OCI-LY7 (cell line): ENCODE results near the gene ENPP7. TPM values are rescaled to one million over a fixed set of nuclear protein-coding genes. Genes with fewer than 3 reads are reported as not detected.

Experiments
- BruUV-seq: library from RNA; stranded (reverse); fragments of 400-500 nt; replicated peaks from 2 replicates; lab custom pipeline; 2021; lab: Mats Ljungman, UMichigan
- CTCF ChIA-PET: fragments of 300-600 bp; sonication (Branson Sonifier 250); formaldehyde crosslinking; loops from one replicate; lab custom pipeline; 2022; ENCODE audit warnings: antibody characterized with exemption; ENCODE audit not compliant: unreplicated experiment; lab: Charles Lee
- POLR2A ChIA-PET: fragments of 300-600 bp; sonication (Branson Sonifier 250); formaldehyde crosslinking; loops from one replicate; lab custom pipeline; 2022; ENCODE audit warnings: antibody characterized with exemption; lab: Charles Lee
- DNase-seq: peaks from one replicate; pipeline ENCODE4 v3.0.0-alpha.2; 2015; ENCODE audit warnings: low spot score
- H2AFZ ChIP-seq: fragments of 200-600 bp; sonication (generic), shearing (Covaris generic); 2 replicates; pipeline ENCODE4 v1.6.1; 2014; ENCODE audit warnings: mild to moderate bottlenecking, antibody characterized with exemption, low read length, moderate library complexity
- H3K27ac ChIP-seq: fragments of 200-600 bp; sonication (generic); 2 replicates; pipeline ENCODE4 v1.5.1; 2014; ENCODE audit warnings: mixed run types, low read depth, mild to moderate bottlenecking, moderate library complexity, low read length, inconsistent platforms; ENCODE audit not compliant: poor library complexity, severe bottlenecking
- H3K36me3 ChIP-seq: fragments of 200-600 bp; sonication (generic); 2 replicates; pipeline ENCODE4 v1.6.1; 2014; ENCODE audit warnings: mild to moderate bottlenecking, antibody characterized with exemption, low read length, moderate library complexity, mixed read lengths; ENCODE audit not compliant: insufficient read depth
- H3K4me1 ChIP-seq: fragments of 200-600 bp; sonication (generic); 2 replicates; pipeline ENCODE4 v1.5.1; 2014; ENCODE audit warnings: mild to moderate bottlenecking, low read length; ENCODE audit not compliant: insufficient read depth, poor library complexity, severe bottlenecking
- H3K4me2 ChIP-seq: fragments of 200-600 bp; sonication (generic); 2 replicates; pipeline ENCODE4 v1.6.1; 2014; ENCODE audit warnings: mild to moderate bottlenecking, low read length
- H3K4me3 ChIP-seq: fragments of 200-600 bp; sonication (generic); 2 replicates; pipeline ENCODE4 v1.5.1; 2014; ENCODE audit warnings: mild to moderate bottlenecking, low read depth, low read length; ENCODE audit not compliant: poor library complexity, severe bottlenecking
- H3K79me2 ChIP-seq: fragments of 200-600 bp; sonication (generic); 2 replicates; pipeline ENCODE4 v1.6.1; 2016; ENCODE audit warnings: low read depth, mild to moderate bottlenecking, low read length, moderate library complexity, mixed read lengths; ENCODE audit not compliant: insufficient read depth
- H3K9me2 ChIP-seq: fragments of 200-600 bp; sonication (generic); 2 replicates; pipeline ENCODE4 v1.6.1; 2016; ENCODE audit warnings: mild to moderate bottlenecking, low read length, mixed read lengths; ENCODE audit not compliant: insufficient read depth
- H3K9me3 ChIP-seq: fragments of 200-600 bp; sonication (generic); 2 replicates; pipeline ENCODE4 v1.6.1; 2014; ENCODE audit warnings: mild to moderate bottlenecking, mixed run types, low read length, mixed read lengths
- H4K20me1 ChIP-seq: fragments of 200-600 bp; sonication (generic); 2 replicates; pipeline ENCODE4 v1.6.1; 2014; ENCODE audit warnings: mild to moderate bottlenecking, antibody characterized with exemption, low read length, moderate library complexity, mixed read lengths; ENCODE audit not compliant: insufficient read depth
- EZH2phosphoT487 ChIP-seq: fragments of 200-600 bp; sonication (generic); IDR thresholded peaks from 2 replicates; pipeline ENCODE4 v1.6.1; 2018; ENCODE audit warnings: low read depth, borderline replicate concordance, mild to moderate bottlenecking, mixed run types, antibody characterized with exemption, low read length, moderate library complexity, mixed read lengths
- intact Hi-C: fragments of 100-400 bp; cut with micrococcal nuclease; formaldehyde crosslinking; loops from one replicate; pipeline ENCODE4 v1.10.0; 2022; ENCODE audit not compliant: unreplicated experiment
- total RNA-seq, 2 experiments: library from RNA; depleted of rRNA in 1 of 2; stranded (reverse); fragments of >200 nt in 1 of 2; shearing (Covaris generic) in 1 of 2; gene quantifications; 2 replicates each; pipeline ENCODE4 v1.2.3, GENCODE V29; 2014 to 2022
- TF ChIP-seq, protein P1 (sequence below): fragments of 200-600 bp; sonication (generic); conservative IDR thresholded peaks from 2 replicates; pipeline ENCODE4 v1.5.1; 2014; ENCODE audit warnings: mild to moderate bottlenecking, antibody characterized with exemption, low read length, moderate library complexity, mixed read lengths

ENPP7 gene
- total RNA-seq, 2 experiments from 2014 or later, result 0.28 to 0.42 TPM

DNA sequence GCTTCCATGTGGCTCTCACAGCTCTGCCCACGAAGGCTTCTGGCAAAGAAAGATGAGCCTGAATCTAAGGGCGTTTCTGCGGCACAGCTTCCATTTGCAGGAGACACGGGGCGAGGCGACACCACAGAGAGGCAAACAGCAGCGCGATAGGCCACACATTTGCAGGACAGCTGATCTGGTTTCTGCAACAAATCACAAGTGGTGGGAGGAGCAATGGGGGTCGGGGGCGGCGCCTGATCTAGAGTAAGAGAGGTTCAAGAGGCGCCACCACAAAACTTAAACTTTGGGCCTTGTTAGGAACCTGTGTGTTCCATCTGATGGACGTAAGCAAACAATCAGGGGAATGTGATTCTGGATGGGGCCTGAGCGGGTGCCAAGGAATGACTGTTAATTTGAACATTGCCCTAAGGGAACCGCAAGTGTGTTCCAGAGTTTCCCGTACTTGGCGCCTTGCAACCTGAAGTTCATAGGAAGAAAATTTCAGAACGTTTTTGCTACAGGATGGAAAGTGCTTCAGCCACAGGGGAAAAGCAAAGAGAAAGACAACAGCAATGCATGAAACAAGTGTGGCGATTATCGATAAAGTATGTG, 18.9 kb upstream of the ENPP7 start:
- POLR2A ChIA-PET, result no interaction called here
- Histone ChIP-seq H3K9me3 (peaks cover 7% of the 10 kb centered on the region; the same call in 1 of the 2 replicates), H3K79me2 (no peaks in the 10 kb centered on the region), H3K36me3 (no peaks in the 10 kb centered on the region), H4K20me1 (no peaks in the 10 kb centered on the region), H3K9me2 (no peaks in the 10 kb centered on the region), H3K4me2 (0 out of 2 replicates have a peak overlapping the region, but pooled peaks have one; percentile 48), H3K4me3 (no peak overlapping the region), H3K4me1 (peaks cover 24% of the 10 kb centered on the region), H2AFZ (no peak overlapping the region; the same call in 1 of the 2 replicates), H3K27ac (peak overlapping the region; percentile 5)
- CTCF ChIA-PET, result no interaction called here
- BruUV-seq, result no TSS peak
- DNase-seq, result no peak
- intact Hi-C loops, result no loop called here
- TF ChIP-seq, protein P1, sequence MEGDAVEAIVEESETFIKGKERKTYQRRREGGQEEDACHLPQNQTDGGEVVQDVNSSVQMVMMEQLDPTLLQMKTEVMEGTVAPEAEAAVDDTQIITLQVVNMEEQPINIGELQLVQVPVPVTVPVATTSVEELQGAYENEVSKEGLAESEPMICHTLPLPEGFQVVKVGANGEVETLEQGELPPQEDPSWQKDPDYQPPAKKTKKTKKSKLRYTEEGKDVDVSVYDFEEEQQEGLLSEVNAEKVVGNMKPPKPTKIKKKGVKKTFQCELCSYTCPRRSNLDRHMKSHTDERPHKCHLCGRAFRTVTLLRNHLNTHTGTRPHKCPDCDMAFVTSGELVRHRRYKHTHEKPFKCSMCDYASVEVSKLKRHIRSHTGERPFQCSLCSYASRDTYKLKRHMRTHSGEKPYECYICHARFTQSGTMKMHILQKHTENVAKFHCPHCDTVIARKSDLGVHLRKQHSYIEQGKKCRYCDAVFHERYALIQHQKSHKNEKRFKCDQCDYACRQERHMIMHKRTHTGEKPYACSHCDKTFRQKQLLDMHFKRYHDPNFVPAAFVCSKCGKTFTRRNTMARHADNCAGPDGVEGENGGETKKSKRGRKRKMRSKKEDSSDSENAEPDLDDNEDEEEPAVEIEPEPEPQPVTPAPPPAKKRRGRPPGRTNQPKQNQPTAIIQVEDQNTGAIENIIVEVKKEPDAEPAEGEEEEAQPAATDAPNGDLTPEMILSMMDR, result no peak
- no peak for TF ChIP-seq EZH2phosphoT487

DNA sequence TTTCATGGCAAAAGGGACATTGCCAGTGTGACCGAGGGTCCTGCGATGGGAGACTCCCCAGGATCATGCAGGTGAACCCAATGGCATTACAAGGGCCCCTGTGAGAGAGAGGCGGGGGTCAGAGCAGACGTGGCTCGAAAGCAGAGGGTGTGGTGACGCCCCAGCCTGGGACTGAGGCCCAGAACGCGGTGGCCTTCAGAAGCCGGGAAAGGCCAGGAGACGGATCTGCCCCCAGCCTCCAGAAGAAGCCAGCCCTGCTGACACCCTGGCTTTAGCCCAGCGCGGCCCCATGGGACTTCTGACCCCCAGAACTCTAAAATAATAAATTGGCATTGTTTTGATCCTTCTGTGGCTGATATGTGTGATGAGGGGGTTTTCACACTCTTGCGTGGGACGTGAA, 17.4 kb upstream of the ENPP7 start:
- CTCF ChIA-PET, result no interaction called here
- intact Hi-C loops, result no loop called here
- no peak overlapping the region for H3K4me3 ChIP-seq

More for the DNA sequence above, 17.4 kb upstream of the ENPP7 start:
- DNase-seq, result no peak
- H3K9me3 ChIP-seq, result peaks cover 7% of the 10 kb centered on the region; the same call in 1 of the 2 replicates
- POLR2A ChIA-PET, result no interaction called here
- H2AFZ ChIP-seq, result peak overlapping the region; percentile 43; the same call in 1 of the 2 replicates
- peak overlapping the region; percentile 48 for H3K4me2 ChIP-seq
- no peaks in the 10 kb centered on the region for H3K36me3 ChIP-seq
- TF ChIP-seq, protein P1, result no peak
- TF ChIP-seq EZH2phosphoT487, result no peak
- H4K20me1 ChIP-seq, result no peaks in the 10 kb centered on the region
- no TSS peak for BruUV-seq
- peaks cover 24% of the 10 kb centered on the region for H3K4me1 ChIP-seq
- no peaks in the 10 kb centered on the region for H3K9me2 ChIP-seq
- H3K27ac ChIP-seq, result no peak overlapping the region
- no peaks in the 10 kb centered on the region for H3K79me2 ChIP-seq
